Measurements from ENCODE around the gene FLRT2. TPM values are rescaled to one million over a fixed set of nuclear protein-coding genes. Genes with fewer than 3 reads are reported as not detected.

FLRT2 gene
- total and polyA plus RNA-seq, 2 donors (not counting 1 experiment from before 2014, with no cell fraction given) = not detected

DNA sequence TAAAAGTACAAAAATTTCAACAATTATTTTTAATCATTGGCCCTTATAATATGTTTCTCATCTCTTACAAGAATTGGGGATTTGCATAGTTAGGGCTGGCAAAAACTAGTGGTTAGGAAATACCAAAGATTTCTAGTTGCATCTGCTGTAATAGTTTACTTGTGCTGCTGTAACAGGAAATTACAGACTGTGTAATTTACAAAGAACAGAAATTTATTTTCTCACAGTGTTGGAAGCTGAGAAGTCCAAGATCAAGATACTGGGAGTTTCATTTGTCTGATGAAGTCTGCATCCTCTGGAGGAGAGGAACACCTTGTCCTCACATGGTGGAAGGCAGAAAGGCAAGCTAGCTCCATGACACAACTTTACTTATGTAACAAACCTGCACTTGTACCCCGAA is 157.0 kb downstream of the FLRT2 start:
- TF ChIP-seq, protein P1, sequence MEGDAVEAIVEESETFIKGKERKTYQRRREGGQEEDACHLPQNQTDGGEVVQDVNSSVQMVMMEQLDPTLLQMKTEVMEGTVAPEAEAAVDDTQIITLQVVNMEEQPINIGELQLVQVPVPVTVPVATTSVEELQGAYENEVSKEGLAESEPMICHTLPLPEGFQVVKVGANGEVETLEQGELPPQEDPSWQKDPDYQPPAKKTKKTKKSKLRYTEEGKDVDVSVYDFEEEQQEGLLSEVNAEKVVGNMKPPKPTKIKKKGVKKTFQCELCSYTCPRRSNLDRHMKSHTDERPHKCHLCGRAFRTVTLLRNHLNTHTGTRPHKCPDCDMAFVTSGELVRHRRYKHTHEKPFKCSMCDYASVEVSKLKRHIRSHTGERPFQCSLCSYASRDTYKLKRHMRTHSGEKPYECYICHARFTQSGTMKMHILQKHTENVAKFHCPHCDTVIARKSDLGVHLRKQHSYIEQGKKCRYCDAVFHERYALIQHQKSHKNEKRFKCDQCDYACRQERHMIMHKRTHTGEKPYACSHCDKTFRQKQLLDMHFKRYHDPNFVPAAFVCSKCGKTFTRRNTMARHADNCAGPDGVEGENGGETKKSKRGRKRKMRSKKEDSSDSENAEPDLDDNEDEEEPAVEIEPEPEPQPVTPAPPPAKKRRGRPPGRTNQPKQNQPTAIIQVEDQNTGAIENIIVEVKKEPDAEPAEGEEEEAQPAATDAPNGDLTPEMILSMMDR (IDR thresholded peaks at IDR 0.05) = no peak
- no peak for TF ChIP-seq EZH2 (IDR thresholded peaks at IDR 0.05; ENCODE audit: borderline replicate concordance, insufficient read depth, low read depth, low read length, poor library complexity, severe bottlenecking)
- Histone ChIP-seq H3K4me1 (ENCODE audit: control insufficient read depth in 2 of 2, insufficient read depth in 2 of 2, low read length in 2 of 2) (no peaks in the 10 kb centered on the region), H3K4me3 (ENCODE audit: control extremely low read depth in 1 of 5, extremely low read depth in 1 of 5, insufficient read depth in 1 of 5, low read depth in 2 of 5, low read length in 4 of 5) (no peak overlapping the region), H3K4me2 (replicated peaks; ENCODE audit: low read depth, low read length, poor library complexity, severe bottlenecking) (no peak overlapping the region), H3K9me3 (ENCODE audit: control extremely low read depth in 1 of 3, control insufficient read depth in 2 of 3, insufficient read depth in 1 of 3, low read length in 2 of 3) (no peaks in the 10 kb centered on the region), H3K36me3 (replicated peaks in 1 of 2; ENCODE audit: control extremely low read depth in 1 of 2, control insufficient read depth in 1 of 2, extremely low read depth in 1 of 2, insufficient read depth in 2 of 2, low read length in 1 of 2) (no peaks in the 10 kb centered on the region), H2AFZ (ENCODE audit: insufficient read depth, low read depth, low read length, poor library complexity, severe bottlenecking) (no peak overlapping the region), H3K27me3 (replicated peaks in 1 of 4; ENCODE audit: control extremely low read depth in 1 of 4, control insufficient read depth in 3 of 4, insufficient read depth in 4 of 4, low read length in 3 of 4) (no peaks in the 10 kb centered on the region), H3K79me2 (ENCODE audit: control insufficient read depth, insufficient read depth, low read length) (no peaks in the 10 kb centered on the region), H4K20me1 (ENCODE audit: control insufficient read depth, insufficient read depth, low read length, poor library complexity, severe bottlenecking) (no peaks in the 10 kb centered on the region), H3K27ac (ENCODE audit: low read length in 2 of 2) (no peak overlapping the region), H3K9ac (ENCODE audit: low read length) (no peak overlapping the region)
- no peaks in the 10 kb centered on the region for H3K9me3 Mint-ChIP-seq (ENCODE audit: insufficient read depth)
- intact Hi-C loops (cut with micrococcal nuclease) = no loop called here
- no peaks in the 10 kb centered on the region for H3K4me1 Mint-ChIP-seq
- no peak overlapping the region for H3K27ac Mint-ChIP-seq
- H3K4me3 Mint-ChIP-seq = no peak overlapping the region
- H3K27me3 Mint-ChIP-seq = no peaks in the 10 kb centered on the region
- ATAC-seq (ENCODE audit: low read depth) = no peak
- ChIA-PET CTCF (no interaction called here), POLR2A (no interaction called here)
- WGBS (ENCODE audit: insufficient coverage) = no CpG with 5 or more reads among the region's 1 CpG
- DNase-seq = no peak

- no CpG with 5 or more reads among the region's 1 CpG for WGBS (ENCODE audit: insufficient coverage)
- H3K4me1 Mint-ChIP-seq = no peaks in the 10 kb centered on the region
- no peaks in the 10 kb centered on the region for H4K20me1 ChIP-seq (ENCODE audit: control insufficient read depth, insufficient read depth, low read length, poor library complexity, severe bottlenecking)
- DNase-seq (no peak), ATAC-seq (ENCODE audit: low read depth) (no peak)
- no peak overlapping the region for H3K4me3 ChIP-seq (ENCODE audit: control extremely low read depth in 1 of 5, extremely low read depth in 1 of 5, insufficient read depth in 1 of 5, low read depth in 2 of 5, low read length in 4 of 5)
- intact Hi-C loops (cut with micrococcal nuclease) = no loop called here
- H3K27ac ChIP-seq (ENCODE audit: low read length in 2 of 2) = no peak overlapping the region
- no peaks in the 10 kb centered on the region for H3K9me3 ChIP-seq (ENCODE audit: control extremely low read depth in 1 of 3, control insufficient read depth in 2 of 3, insufficient read depth in 1 of 3, low read length in 2 of 3)
- CTCF ChIA-PET = no interaction called here
- H3K79me2 ChIP-seq (ENCODE audit: control insufficient read depth, insufficient read depth, low read length) = no peaks in the 10 kb centered on the region
- H3K4me1 ChIP-seq (ENCODE audit: control insufficient read depth in 2 of 2, insufficient read depth in 2 of 2, low read length in 2 of 2) = no peaks in the 10 kb centered on the region
- H2AFZ ChIP-seq (ENCODE audit: insufficient read depth, low read depth, low read length, poor library complexity, severe bottlenecking) = no peak overlapping the region
- no peaks in the 10 kb centered on the region for H3K27me3 ChIP-seq (replicated peaks in 1 of 4; ENCODE audit: control extremely low read depth in 1 of 4, control insufficient read depth in 3 of 4, insufficient read depth in 4 of 4, low read length in 3 of 4)
- no peak overlapping the region for H3K9ac ChIP-seq (ENCODE audit: low read length)
- no peak overlapping the region for H3K4me3 Mint-ChIP-seq
- POLR2A ChIA-PET = no interaction called here
- H3K27ac Mint-ChIP-seq = no peak overlapping the region
- no peak overlapping the region for H3K4me2 ChIP-seq (replicated peaks; ENCODE audit: low read depth, low read length, poor library complexity, severe bottlenecking)
- H3K9me3 Mint-ChIP-seq (ENCODE audit: insufficient read depth) = no peaks in the 10 kb centered on the region
- no peaks in the 10 kb centered on the region for H3K27me3 Mint-ChIP-seq
- no peak for TF ChIP-seq EZH2 (IDR thresholded peaks at IDR 0.05; ENCODE audit: borderline replicate concordance, insufficient read depth, low read depth, low read length, poor library complexity, severe bottlenecking)
- TF ChIP-seq, protein P1 (IDR thresholded peaks at IDR 0.05) = no peak
- no peaks in the 10 kb centered on the region for H3K36me3 ChIP-seq (replicated peaks in 1 of 2; ENCODE audit: control extremely low read depth in 1 of 2, control insufficient read depth in 1 of 2, extremely low read depth in 1 of 2, insufficient read depth in 2 of 2, low read length in 1 of 2)
Observed at GRCh38 chr14:85687456-85687855, 157.5 kb downstream of the FLRT2 start.

All from B cell (primary cell).